CD4-positive, alpha-beta T cell treated with Interferon gamma for 1 hour (primary cell): ENCODE results near the gene TSHZ2.
"Not testable (repeated sequence)": the region's sequence is repeated elsewhere in the genome, so short reads cannot be mapped to it uniquely, and the experiment has no call there.

Experiments used
- DNase-seq: peaks from one replicate; pipeline ENCODE4 v3.0.0-alpha.2; 2020

The TSHZ2 gene

DNA sequence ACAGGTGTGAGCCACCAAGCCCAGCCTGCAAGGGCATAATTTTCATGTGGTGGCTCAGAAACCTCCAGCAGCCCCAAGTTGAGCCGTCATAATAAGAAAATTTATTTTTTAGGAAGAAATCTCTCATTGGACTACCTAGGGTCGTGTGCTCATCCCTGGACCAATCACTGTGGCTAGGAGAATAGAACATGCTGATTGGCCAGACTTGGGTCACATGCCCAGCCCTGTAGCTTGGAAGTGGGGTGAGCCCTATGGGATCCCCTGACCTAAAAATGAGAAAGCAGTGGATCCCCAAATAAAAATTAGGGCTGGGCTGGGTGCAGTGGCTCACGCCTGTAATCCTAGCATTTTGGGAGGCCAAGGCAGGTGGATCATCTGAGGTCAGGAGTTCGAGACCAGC, 466.2 kb downstream of the TSHZ2 start:
- DNase-seq, result no peak

- no peak for DNase-seq
Observed at GRCh38 chr20:53439046-53439445, 466.9 kb downstream of the TSHZ2 start.

DNA sequence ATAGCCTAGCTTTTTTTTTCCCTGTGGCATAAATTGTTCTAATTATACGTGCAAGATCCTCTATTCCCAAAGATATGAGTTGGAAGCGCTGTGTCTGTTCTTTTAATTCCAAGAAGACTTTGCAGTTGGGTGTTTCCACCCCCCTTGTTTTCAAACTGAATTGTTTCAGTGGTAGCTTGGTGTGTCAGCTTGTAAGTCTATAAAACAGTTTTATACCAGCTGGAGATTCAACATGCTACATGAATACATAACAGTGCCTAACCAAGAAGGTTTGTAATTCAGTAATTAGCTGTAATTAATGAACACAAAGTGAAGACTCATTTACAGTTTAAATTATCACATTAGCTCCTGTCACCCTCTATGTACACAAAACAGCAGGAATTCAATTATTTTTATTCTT, 467.5 kb downstream of the TSHZ2 start:
- no peak for DNase-seq

DNA sequence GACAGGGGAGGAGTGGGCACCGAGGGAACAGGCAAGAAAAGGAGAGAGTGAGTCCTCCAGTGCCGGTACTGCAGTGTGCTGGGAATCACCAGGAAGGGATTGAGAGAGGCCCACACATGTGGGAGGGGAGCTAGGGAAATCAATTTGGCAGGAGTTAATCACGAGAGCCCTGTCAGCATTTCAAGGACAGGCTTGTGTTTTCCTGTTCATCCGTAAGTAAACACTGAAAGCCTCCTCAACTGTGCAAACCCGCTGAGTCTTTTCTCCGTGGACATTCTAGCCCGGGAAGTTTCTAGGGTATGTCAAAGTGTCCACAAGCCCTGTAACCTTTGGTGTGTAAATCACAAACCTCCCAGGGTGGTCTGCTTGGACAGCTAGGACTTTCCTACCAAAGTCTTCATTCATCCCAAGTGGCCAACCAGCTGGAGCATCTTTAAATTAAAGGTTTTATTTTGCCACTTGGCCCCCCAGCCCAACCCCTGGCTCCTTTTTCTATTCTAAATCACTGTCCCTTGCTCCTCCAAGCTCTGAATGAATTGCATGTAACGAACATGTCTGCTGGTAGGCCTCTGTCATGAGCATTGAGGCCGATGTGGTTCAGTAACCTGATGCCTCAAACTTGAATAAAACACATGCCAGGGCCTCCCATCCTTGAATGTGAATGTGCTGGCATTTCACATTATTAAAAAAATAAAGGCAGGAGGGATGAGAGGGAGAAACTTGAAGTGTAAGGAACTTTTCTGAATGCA, 472.4 kb downstream of the TSHZ2 start:
- no peak for DNase-seq

GRCh38 chr20:53445321-53445731, 473.2 kb downstream of the TSHZ2 start:
- no peak for DNase-seq

GRCh38 chr20:53445932-53446331, 473.8 kb downstream of the TSHZ2 start:
- no peak for DNase-seq

- DNase-seq, result no peak
Observed at GRCh38 chr20:53447316-53447715, 475.2 kb downstream of the TSHZ2 start.

GRCh38 chr20:53448426-53448825, 476.3 kb downstream of the TSHZ2 start:
- no peak for DNase-seq

- DNase-seq, result no peak
Observed at GRCh38 chr20:53448875-53449274, 476.7 kb downstream of the TSHZ2 start.

DNA sequence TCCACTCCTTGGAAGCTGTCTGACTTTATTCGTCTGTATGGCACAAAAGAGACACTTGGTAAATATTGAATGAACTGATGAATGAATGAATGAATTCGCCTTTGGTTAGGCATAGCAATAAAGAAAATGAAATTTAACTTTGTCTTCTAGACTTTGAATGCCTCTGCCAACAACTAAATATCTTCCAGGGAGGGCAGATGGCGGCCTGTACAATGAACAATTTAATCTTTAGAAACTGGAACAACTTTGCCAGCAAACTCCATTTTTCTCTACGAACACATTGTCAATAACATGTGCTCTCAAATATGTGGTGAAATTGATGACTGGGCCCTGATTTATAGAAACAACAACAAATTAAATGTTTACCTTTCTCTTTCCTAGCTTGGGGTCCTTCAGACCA, 480.9 kb downstream of the TSHZ2 start:
- no peak for DNase-seq

DNA sequence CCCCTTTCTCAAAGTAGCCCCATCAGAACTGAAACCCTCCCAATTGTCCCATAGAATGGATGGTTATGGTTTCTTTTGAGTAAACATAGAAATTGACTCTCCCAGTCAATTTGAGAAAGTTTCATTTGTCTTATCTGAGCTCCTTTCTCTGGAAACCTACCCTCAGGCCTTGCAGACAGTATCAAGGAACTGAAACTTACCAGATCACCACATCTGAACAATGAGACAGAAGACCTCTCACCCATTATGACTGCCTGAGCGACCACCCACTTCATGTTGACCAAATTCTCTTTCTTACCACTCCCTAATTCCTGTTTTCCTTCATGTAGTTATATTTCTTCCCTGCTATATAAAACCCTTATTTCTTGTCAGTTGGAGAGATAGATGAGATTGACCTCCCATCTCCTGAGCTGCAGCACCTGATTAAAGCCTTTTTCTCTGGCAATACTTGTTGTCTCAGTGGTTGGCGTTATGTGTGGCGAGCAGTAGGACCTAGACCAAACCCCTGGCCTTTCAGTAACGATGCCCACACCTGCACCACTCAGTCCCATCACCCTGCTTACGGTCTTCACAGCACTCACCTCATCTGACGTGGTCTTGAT, 482.6 kb downstream of the TSHZ2 start:
- DNase-seq, result no peak

DNA sequence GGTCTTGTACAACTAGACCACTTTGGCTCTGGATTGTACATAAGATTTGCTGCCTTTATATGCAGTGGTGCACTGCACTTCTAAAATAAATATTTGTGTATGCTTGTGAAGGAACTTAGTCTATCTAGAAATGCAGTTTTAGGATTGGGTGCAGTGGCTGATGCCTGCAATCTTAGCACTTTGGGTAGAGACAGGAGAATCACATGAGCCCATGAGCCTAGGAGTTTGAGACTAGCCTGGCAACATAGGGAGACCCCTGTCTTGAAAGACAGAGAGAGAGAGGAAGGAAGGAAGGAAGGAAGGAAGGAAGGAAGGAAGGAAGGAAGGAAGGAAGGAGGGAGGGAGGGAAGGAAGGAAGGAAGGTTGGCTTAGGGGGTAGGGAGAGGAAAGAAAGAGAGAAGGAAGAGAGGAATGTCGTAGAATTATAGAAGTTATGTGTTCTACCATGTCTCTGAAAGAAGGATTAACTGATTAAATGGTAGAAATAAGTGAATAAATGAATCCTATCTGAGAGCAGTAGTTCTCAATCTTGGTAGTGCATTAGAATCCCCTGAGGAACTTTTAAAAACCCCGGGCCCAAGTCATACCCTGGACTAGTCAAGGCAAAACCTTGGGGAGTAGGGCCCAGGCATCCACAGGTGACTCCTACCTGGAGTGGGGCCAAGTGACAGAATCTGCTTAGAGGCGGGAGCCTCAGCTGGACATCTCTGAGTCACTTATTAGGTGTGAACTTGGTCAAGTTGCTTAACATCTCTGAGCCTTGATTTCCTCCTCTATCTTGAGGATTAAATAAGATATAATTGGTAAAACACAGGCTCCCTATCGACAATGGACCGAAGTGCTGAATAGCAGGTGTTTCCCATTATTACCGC, 491.2 kb downstream of the TSHZ2 start:
- no peak for DNase-seq

DNA sequence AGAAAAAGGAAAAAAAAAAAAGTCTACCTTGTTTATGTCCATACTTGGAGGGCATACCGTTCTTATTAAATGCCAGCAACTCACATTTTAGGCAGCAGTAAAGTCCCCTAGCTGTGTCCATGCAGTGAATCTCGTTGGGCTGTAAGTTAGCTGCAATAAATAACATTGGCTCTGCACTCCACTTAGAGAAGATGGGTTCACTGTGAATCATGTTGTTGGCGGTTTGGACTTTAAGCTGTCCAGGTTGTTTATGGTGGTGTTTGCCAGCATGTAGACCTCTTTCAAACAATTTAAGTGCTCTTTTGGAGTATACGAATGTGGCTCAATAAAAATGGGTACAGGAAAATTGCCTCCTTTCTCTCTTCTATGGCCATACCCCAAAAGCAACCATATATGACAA, 494.1 kb downstream of the TSHZ2 start:
- no peak for DNase-seq

- no peak for DNase-seq
Observed at GRCh38 chr20:53468587-53468986, 496.4 kb downstream of the TSHZ2 start.

DNA sequence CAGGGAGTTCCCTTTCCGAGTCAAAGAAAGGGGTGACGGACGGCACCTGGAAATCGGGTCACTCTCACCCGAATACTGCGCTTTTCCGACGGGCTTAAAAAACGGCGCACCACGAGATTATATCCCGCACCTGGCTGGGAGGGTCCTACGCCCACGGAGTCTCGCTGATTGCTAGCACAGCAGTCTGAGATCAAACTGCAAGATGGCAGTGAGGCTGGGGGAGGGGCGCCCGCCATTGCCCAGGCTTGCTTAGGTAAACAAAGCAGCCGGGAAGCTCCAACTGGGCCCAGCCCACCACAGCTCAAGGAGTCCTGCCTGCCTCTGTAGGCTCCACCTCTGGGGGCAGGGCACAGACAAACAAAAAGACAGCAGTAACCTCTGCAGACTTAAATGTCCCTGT, 500.7 kb downstream of the TSHZ2 start:
- DNase-seq, result not testable (repeated sequence)

GRCh38 chr20:53480913-53481312, 508.8 kb downstream of the TSHZ2 start:
- no peak for DNase-seq

DNA sequence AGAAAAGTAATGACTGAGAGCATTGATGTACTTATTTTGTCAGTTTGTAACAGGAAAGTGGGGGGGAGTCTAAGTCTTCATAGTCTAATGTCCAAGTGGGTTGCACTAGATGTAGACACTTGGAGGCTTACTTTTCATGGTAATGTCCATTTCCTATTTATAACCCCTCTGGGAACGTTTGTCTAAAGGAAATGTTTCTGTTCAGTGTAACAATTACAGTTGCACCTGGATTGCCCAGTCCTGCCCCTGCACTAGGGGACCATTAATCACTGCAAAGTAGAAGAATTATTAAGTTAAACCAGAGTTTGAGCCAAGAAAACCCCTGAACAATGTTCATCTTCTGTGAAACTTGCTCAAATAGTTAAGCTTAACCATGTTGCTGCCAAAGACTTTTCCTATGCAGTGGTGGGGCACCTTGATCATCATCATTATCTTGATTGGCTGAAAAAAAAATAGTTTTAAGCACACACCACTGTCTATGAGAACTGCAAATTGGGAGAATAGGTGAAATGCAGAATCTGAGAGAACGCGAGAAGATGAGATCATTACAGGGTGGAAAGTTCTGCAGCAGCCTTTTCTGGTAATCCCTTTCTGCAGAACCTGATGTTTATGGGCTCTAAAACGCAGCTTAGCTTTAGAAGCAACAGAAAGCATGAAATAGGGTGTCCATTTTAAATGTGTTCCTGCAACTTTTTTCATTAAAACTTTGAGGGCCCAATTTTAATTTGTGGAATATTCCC, 515.5 kb downstream of the TSHZ2 start:
- no peak for DNase-seq

- no peak for DNase-seq
Observed at GRCh38 chr20:53488775-53489272, 516.7 kb downstream of the TSHZ2 start.

DNA sequence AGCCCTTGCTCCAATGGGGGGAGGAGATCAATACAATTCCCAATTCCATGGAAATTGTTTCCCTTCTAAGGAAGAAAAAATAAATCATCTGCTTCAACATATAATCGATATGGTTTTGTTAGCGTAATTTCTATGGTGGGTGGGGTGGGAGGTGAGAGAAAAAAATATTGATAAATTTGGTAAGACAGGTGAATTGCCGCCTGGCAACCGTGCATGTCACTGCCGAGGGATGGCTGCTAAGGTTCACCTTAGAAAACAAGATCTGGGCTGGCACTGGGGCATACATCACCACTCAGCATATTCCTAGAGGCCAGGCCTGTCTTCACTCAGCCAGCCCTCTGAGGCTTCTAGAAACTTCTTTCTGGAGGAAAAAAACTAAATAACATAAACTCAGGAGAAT, 517.4 kb downstream of the TSHZ2 start:
- DNase-seq, result no peak

DNA sequence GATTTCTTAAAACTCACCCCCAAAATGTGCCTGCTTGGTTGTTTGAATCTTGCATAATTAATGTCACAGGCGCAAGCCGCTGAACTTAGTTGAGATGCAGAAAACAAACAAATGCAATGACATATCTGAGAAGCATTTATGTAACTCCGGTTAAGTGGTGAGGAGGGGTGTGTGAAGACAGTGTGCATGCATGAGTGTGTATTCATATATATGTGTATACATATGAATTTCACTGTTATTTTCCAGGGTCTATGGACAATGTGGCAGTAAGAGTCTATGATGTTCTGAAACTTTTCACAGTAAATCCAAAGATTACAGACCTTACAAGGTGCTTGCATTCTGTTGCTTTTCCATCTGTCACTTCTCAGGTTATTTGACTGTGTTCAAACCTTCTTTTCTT, 518.5 kb downstream of the TSHZ2 start:
- DNase-seq, result no peak

DNA sequence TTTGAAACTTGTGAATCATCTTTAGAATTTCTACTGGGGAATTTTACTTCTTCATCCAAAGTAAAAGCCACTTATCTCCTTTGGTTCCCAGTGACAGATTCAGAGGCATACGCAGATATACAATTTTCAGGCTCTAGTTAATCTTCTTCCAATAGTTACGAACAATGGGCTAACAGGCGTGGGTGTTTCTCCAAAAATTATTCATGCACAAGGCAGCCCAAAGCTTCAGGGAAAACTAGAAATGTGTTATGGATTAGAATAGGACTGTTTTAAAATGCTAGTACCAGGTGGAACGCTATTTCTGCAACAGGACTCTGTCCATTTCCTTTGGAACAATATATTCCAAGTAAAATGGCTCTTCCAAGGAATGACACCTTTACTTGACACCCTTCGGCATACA, 519.3 kb downstream of the TSHZ2 start:
- DNase-seq, result no peak

GRCh38 chr20:53492212-53492611, 520.1 kb downstream of the TSHZ2 start:
- no peak for DNase-seq

DNA sequence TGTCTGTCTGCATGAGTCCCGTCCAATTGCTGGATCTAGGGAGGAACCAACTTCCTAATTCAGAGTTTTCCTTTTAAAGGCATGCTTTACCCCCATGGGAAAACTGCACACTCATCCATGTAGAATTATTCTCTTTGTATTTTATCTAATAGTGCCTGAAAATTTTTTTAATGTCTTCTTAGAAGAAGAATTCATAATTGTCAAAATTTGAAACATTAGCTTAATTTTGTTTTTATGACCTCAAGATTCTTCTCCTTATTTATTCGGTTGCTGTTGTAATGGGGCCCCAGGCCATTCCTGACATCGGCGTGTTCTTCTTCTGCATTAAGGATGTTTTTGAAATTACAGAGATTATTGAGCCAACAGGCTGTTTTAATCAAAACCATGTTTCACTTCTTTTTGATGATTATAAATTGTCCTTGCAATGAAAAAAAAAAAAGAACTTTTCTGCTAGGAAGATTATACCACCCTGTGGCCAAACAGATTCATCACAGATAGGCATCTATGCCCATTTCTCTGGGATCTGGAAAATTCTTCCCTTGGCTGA, 521.2 kb downstream of the TSHZ2 start:
- DNase-seq, result no peak
